ENCODE data around the gene NELFA.

NELFA gene

GRCh38 chr4:1968686-1969295 is 40.0 kb downstream of the NELFA start:
- in situ Hi-C loops (cut with MboI; ENCODE audit: low sequenced_read_pairs) = no loop called here

GRCh38 chr4:1967512-1968149 is 41.1 kb downstream of the NELFA start:
- in situ Hi-C loops (cut with MboI; ENCODE audit: low sequenced_read_pairs) = no loop called here

- in situ Hi-C loops (cut with MboI; ENCODE audit: low sequenced_read_pairs) = no loop called here
These were observed 43.8 kb downstream of the NELFA start for GRCh38 chr4:1964971-1965370.

- in situ Hi-C loops (cut with MboI; ENCODE audit: low sequenced_read_pairs) = no loop called here
These were observed 44.3 kb downstream of the NELFA start for GRCh38 chr4:1964443-1964842.

- in situ Hi-C loops (cut with MboI; ENCODE audit: low sequenced_read_pairs) = no loop called here
These were observed 45.8 kb downstream of the NELFA start for GRCh38 chr4:1962980-1963379.

GRCh38 chr4:1961563-1961962 is 47.2 kb downstream of the NELFA start:
- in situ Hi-C loops (cut with MboI; ENCODE audit: low sequenced_read_pairs) = no loop called here

- in situ Hi-C loops (cut with MboI; ENCODE audit: low sequenced_read_pairs) = no loop called here
These were observed 47.7 kb downstream of the NELFA start for GRCh38 chr4:1961038-1961437.

- in situ Hi-C loops (cut with MboI; ENCODE audit: low sequenced_read_pairs) = no loop called here
These were observed 48.5 kb downstream of the NELFA start for GRCh38 chr4:1960170-1960825.

GRCh38 chr4:1959104-1959384 is 49.7 kb downstream of the NELFA start:
- in situ Hi-C loops (cut with MboI; ENCODE audit: low sequenced_read_pairs) = no loop called here

GRCh38 chr4:1958276-1959103 is 50.3 kb downstream of the NELFA start:
- in situ Hi-C loops (cut with MboI; ENCODE audit: low sequenced_read_pairs) = no loop called here

GRCh38 chr4:1956631-1957030 is 52.1 kb downstream of the NELFA start:
- in situ Hi-C loops (cut with MboI; ENCODE audit: low sequenced_read_pairs) = no loop called here

- in situ Hi-C loops (cut with MboI; ENCODE audit: low sequenced_read_pairs) = no loop called here
These were observed 55.4 kb downstream of the NELFA start for GRCh38 chr4:1953335-1953734.

- in situ Hi-C loops (cut with MboI; ENCODE audit: low sequenced_read_pairs) = no loop called here
These were observed 56.1 kb downstream of the NELFA start for GRCh38 chr4:1952719-1953118.

- in situ Hi-C loops (cut with MboI; ENCODE audit: low sequenced_read_pairs) = no loop called here
These were observed 56.6 kb downstream of the NELFA start for GRCh38 chr4:1952058-1952700.

- in situ Hi-C loops (cut with MboI; ENCODE audit: low sequenced_read_pairs) = no loop called here
These were observed 58.4 kb downstream of the NELFA start for GRCh38 chr4:1950369-1950768.

GRCh38 chr4:1948892-1949436 is 59.8 kb downstream of the NELFA start:
- in situ Hi-C loops (cut with MboI; ENCODE audit: low sequenced_read_pairs) = no loop called here

- in situ Hi-C loops (cut with MboI; ENCODE audit: low sequenced_read_pairs) = no loop called here
These were observed 60.5 kb downstream of the NELFA start for GRCh38 chr4:1948232-1948631.

- in situ Hi-C loops (cut with MboI; ENCODE audit: low sequenced_read_pairs) = no loop called here
These were observed 62.9 kb downstream of the NELFA start for GRCh38 chr4:1945912-1946311.

- in situ Hi-C loops (cut with MboI; ENCODE audit: low sequenced_read_pairs) = no loop called here
These were observed 63.5 kb downstream of the NELFA start for GRCh38 chr4:1945124-1945895.

- in situ Hi-C loops (cut with MboI; ENCODE audit: low sequenced_read_pairs) = no loop called here
These were observed 64.8 kb downstream of the NELFA start for GRCh38 chr4:1943928-1944327.
